Activated CD4-positive, alpha-beta T cell treated with anti-CD3 and anti-CD28 coated beads, Interleukin-2, amount 50 U/mL, for 24 hours (primary cell): ENCODE data around the gene CAPNS1.

Source experiments
- DNase-seq, 2 donors: peaks; one replicate each; pipeline ENCODE4 v3.0.0-alpha.2; 2020; ENCODE audit warnings: low read depth in 1 of 2, low spot score in 1 of 2

CAPNS1 gene

DNA sequence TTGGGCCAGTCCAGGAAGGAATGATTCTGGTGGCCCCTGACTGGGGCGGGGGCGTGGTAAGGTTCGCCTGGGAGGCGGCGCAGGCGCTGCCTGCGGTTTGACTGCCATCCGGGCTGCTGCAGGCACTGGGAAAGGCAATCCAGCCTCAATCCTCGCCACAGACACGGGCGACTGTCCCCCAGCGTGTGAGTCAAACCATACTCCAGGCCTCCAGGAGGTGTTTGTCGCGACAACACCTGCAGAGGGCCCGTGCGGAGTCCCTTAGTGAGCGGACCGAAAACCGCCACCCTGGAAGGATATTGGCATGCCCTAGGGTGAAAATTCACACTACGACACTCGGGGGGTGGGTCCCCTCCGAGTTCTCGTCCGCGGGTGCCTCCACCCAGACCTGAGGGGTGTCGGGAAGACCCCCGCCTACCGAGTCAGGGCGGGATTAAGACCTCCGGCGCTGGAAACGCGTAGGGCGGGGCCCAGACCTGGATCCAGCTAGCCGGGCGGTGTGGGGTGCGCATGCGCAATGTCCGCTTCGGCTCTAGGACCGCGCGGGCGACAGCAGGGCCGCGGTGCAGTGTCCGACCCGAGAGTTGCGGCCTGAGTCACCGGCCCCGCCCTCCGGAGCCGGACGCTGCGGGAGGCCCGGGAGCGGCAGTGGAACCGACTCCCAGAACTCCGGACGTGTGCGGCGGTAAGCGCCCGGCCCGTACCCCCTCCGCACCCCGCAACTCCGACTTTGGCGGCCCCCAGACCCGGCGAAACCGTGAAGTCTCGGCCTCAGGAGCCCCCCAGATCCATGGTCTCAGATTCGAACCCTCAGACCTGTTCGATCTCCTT is at the start of gene CAPNS1:
Gene CAPNS1 (plus strand): TSS at position 594 of the 831 bp plus-strand sequence. CDS start 946 bp downstream, outside the sequence.
- DNase-seq, result peak; percentile 76 to 88

DNA sequence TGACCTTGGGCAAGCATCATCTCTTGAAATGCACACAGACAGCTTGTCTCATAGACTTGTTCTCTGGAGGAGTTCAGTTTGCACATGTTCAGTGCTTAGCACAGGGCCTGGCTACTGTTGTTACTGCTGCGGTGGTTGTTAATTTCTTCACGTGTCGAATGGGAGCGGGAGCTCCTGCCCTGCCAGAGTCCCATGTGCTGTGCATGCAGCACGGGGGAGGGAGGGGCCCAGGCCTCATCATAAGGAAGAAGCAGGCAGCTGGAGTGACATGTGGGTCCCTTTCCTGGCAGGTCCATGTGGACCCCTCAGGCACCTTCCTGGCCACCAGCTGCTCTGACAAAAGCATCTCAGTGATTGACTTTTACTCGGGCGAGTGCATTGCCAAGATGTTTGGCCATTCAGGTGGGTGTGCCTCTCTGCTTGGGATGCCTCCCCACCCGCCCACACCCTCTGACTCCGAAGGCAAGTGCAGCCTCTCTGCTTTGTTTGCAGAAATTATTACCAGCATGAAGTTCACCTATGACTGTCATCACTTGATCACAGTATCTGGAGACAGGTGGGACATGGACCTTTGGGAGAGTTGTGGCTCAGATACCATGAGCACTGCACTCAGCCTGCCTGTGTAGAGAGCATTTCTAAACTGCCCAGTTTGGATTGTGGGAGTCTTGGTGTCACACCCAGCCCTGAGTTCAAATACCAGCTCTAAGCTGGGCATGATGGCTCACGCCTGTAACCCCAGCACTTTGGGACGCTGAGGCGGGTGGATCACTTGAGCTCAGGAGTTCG is 48.8 kb upstream of the CAPNS1 start:
- DNase-seq, result no peak

- no peak for DNase-seq
These were observed 47.3 kb upstream of the CAPNS1 start for GRCh38 chr19:36092566-36092965.

DNA sequence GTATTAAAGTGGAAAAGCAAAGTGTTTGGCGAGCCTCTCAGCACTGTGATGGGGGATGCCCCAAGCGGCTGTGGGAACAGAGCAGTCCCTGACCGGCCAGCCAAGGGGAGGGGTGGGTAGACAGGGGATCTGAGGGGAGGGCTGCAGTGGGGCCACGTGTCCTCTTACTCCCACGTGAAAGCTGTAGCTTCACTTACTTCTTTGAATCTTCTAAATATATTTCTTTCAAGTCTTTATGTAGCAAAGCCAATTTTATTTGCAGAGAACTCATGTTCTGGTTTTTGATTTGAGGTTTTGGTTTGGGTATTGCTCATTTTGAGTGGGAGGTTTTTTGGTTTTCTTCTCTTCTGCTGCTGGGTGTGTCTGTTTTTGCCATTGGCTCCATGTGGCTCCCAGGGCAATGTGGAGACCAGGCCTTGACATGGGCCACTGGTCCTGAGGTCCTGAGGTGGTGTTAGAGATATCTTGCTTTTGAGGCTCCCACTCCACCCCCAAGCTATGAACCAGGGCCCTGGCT is 46.7 kb upstream of the CAPNS1 start:
- DNase-seq, result no peak

DNA sequence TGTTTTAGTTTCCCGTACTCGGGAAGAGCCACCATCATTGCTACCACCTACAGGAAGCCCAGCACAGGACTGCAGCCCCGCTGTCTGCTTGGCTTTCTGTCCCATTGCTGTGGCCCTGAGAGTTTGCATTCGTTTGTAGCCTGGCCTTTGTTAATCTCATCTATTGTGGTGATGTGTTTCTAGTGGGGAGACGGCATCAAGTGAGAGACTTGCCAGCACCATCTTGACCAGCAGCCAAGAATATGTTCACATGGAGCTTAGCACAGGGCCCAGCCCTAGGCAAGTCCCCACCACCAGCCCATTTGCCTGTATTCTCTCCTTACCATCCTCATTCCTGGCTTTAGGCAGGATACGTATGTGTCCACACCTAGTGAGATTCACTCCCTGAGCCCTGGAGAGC is 46.2 kb upstream of the CAPNS1 start:
- no peak for DNase-seq

GRCh38 chr19:36097036-36097435 is 42.8 kb upstream of the CAPNS1 start:
- no peak for DNase-seq

DNA sequence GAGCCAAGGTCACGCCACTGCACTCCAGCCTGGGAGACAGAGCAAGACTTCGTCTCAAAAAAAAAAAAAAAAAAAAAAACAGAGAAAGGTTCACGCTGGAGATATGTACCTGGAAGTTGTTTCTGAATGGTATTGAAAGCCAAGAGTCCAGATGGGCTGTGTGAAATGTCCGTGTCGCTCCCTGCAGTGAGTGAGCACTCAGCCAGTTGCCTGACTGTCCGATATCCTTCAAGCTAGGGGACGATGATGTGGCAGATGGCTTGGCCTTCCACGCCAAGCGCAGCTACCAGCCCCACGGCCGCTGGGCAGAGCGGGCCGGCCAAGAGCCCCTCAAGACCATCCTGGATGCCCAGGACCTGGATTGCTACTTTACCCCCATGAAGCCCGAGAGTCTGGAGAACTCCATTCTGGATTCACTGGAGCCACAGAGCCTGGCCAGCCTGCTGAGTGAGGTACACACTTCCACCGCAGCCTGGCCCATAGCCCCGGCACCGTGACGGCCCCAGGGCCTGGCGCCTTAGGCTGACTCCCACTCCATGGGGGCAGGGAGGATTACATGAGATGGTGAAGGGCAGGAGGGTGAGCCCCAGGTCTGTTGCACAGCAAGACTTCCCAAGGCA is 40.6 kb upstream of the CAPNS1 start:
- no peak for DNase-seq

GRCh38 chr19:36100476-36100875 is 39.4 kb upstream of the CAPNS1 start:
- DNase-seq, result no peak

DNA sequence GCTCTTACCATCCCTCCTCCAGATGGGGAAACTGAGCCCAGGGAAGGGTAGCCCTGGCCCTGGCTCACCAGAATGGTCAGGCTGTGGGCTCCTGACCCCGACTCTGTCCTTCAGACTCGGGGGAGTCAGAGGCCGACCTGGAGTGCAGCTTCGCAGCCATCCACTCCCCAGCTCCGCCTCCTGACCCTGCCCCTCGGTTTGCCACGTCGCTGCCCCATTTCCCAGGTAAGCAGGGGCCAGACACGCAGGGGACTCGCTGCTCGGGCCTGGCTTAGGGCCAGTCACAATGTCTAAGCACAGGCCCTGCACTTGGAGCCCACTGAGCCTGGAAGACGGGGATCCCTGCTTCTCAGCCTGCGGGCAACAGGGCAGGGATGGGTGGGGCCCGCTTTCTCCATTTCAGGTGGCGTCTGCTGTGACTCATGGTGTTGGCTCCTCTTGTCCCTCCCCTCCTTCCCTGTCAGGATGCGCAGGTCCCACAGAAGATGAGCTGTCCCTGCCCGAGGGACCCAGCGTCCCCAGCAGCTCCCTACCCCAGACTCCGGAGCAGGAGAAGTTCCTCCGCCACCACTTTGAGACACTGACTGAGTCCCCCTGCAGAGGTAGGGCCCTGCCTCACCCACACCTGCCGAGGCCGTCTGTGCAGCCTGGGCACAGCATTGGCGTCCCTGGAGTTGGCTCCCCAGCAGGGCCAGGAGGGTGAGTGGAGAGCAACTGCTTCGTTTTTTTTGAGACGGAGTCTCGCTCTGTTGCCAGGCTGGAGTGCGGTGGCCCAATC is 38.1 kb upstream of the CAPNS1 start:
- DNase-seq, result no peak

DNA sequence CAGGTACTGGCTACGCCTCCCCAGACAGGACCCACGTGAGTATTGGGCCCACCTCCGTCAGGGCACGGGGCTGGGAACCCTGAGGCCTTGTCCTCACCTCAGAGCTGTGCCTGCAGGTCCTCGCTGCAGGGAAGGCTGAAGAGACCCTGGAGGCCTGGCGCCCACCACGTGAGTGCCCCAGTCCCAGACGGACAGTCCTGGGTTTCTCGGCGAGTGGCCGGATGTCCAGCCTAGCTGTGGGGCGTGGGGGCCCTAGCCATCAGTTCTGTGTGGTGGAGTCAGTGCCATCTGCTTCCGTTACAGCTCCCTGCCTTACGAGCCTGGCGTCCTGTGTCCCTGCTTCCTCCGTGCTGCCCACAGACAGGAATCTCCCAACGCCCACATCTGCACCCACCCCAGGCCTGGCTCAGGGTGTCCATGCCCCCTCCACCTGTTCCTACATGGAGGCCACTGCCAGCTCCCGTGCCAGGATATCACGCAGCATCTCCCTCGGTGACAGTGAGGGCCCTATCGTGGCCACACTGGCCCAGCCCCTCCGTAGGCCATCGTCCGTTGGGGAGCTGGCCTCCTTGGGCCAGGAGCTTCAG is 36.7 kb upstream of the CAPNS1 start:
- no peak for DNase-seq

DNA sequence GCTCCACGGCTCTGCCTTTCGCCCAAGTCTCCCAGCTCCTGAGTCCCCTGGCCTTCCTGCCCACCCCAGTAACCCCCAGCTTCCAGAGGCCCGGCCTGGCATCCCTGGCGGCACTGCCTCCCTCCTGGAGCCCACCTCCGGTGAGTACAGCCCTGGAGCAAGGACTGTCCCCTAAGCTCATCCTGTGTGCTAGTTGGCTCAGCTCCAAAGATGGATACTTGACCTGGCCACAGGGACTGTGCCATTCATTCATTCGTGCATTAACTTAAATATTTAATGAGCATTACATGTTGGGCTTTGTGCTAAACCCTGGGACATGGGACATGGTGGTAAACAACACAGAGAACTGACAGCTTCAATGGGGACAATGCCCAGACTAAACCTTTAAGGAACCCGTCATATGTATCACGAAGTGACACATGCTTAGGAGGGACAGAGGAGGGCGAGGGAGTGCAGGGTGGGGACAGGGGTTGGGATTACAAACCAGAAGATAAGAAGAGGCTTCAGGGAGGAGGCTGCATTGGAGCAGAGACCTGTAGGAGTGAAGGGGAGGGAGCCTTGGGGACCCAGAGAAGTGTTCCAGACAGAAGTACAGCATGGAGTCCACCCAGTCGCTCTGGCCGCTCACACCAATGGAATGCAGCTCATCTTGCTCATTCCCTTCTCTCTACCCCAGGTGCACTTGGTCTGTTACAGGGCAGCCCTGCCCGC is 35.9 kb upstream of the CAPNS1 start:
- DNase-seq, result no peak

DNA sequence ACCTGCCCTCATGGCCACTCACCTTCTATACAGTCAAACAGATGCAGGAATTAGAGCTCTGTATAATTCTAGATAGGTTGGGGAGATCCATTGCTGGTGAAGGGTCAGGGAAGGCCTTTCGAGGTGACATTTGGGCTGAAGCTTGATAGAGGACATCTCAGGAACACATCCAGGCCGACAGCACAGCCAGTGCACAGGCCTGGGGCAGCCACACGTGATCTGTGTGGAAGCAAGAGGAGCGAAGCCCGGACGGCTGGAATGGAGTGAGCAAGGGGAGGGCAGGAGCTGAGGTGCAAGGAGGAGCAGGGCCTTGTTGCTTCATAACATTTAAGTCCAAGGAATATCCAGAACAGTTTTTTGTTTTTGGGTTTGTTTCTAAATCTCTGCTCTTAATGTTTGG is 33.4 kb upstream of the CAPNS1 start:
- DNase-seq, result no peak

DNA sequence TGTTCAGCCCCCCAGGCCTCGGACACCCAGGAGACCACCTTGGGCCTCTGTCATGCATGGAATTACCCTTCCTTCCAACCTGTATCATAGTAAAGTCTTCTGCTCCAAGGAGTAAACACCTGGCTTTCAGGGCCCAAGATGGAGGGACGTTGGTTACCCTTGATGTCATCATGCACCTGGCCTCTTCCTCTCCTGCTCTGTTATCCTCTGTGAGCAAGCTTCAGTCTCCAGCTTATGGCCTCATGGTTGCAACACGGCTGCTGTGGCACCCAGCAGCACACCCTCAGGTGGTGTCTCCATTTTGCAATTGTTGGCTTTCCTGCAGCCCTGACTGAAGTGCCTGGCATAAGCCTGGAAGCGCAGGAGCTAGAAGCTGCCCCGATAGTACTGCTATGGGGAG is 32.9 kb upstream of the CAPNS1 start:
- DNase-seq, result no peak

- DNase-seq, result no peak
These were observed 31.2 kb upstream of the CAPNS1 start for GRCh38 chr19:36108684-36109083.

- no peak for DNase-seq
These were observed 29.2 kb upstream of the CAPNS1 start, which contains the start of gene OVOL3 for GRCh38 chr19:36110487-36111199. OVOL3 (plus strand) TSS chr19:36111143; CDS start chr19:36111203, 60 bp downstream.

DNA sequence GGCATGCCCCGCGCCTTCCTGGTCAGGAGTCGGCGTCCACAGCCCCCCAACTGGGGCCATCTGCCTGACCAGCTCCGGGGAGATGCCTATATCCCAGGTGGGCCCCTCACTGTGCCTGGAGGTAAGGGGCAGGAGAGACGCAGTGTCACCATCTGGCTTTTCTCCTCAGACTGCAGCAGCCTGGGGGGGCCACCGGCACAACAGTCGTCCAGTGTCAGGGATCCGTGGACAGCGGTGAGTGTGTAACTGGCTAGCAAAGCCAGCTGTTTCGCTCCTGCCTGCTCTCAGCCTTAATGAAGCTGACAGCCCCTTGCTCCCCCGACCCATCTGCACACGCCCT is 28.7 kb upstream of the CAPNS1 start:
- DNase-seq, result no peak

DNA sequence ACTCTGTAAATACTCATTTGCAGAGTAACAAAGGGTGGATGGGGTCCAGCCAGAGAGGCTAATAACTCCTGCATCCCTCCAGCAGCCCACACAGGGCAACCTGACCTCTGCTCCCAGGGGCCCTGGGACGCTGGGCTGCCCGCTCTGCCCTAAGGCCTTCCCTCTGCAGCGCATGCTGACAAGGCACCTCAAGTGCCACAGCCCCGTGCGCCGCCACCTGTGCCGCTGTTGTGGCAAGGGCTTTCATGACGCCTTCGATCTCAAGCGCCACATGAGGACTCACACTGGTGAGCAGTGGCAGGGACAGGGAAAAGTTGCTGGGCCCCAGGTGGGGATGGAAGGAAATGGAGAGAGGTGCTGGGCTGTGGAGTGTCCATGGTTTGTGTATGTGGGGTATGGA is 27.2 kb upstream of the CAPNS1 start:
- no peak for DNase-seq

GRCh38 chr19:36113425-36113824 is 26.4 kb upstream of the CAPNS1 start:
- DNase-seq, result no peak
